DOHH2 (cell line): ENCODE results near the gene INSYN2B.
"Not testable (repeated sequence)": the region's sequence is repeated elsewhere in the genome, so short reads cannot be mapped to it uniquely, and the experiment has no call there.

Source experiments
- H3F3A ChIP-seq: fragments of 200-600 bp; sonication (generic), shearing (Covaris generic); 2 replicates; pipeline ENCODE4 v1.6.0; 2016; ENCODE audit warnings: antibody characterized with exemption, mild to moderate bottlenecking; ENCODE audit not compliant: control insufficient read depth, insufficient read depth
- H3K27ac ChIP-seq: fragments of 200-600 bp; sonication (generic); 2 replicates; pipeline ENCODE4 v1.5.1; 2014; ENCODE audit warnings: low read depth, mild to moderate bottlenecking, low read length, moderate library complexity
- H3K27me3 ChIP-seq: fragments of 200-600 bp; sonication (generic); 2 replicates; pipeline ENCODE4 v1.6.1; 2014; ENCODE audit warnings: mild to moderate bottlenecking, low read length, mixed read lengths; ENCODE audit not compliant: control insufficient read depth
- H3K36me3 ChIP-seq: fragments of 200-600 bp; sonication (generic); 2 replicates; pipeline ENCODE4 v1.6.1; 2014; ENCODE audit warnings: mild to moderate bottlenecking, low read length, moderate library complexity, mixed read lengths; ENCODE audit not compliant: control insufficient read depth
- H3K4me1 ChIP-seq: fragments of 200-600 bp; sonication (generic); 2 replicates; pipeline ENCODE4 v1.6.1; 2014; ENCODE audit warnings: mild to moderate bottlenecking, low read length, mixed read lengths; ENCODE audit not compliant: control insufficient read depth
- H3K4me2 ChIP-seq: fragments of 200-600 bp; sonication (generic); 2 replicates; pipeline ENCODE4 v1.6.0; 2014; ENCODE audit warnings: mild to moderate bottlenecking, low read length, moderate library complexity
- H3K4me3 ChIP-seq: fragments of 200-600 bp; sonication (generic); 2 replicates; pipeline ENCODE4 v1.5.1; 2014; ENCODE audit warnings: mild to moderate bottlenecking, low read length, mixed read lengths
- H3K79me2 ChIP-seq: fragments of 200-600 bp; sonication (generic); 2 replicates; pipeline ENCODE4 v1.6.1; 2014; ENCODE audit warnings: mild to moderate bottlenecking, low read length, mixed read lengths; ENCODE audit not compliant: control insufficient read depth
- H3K9me2 ChIP-seq: fragments of 200-600 bp; sonication (generic); replicated peaks from 2 replicates; pipeline ENCODE4 v1.6.1; 2014; ENCODE audit warnings: mild to moderate bottlenecking, low read length, mixed read lengths; ENCODE audit not compliant: control insufficient read depth
- H3K9me3 ChIP-seq: fragments of 200-600 bp; sonication (generic); 2 replicates; pipeline ENCODE4 v1.6.1; 2014; ENCODE audit warnings: antibody characterized with exemption, low read length, mixed read lengths; ENCODE audit not compliant: control insufficient read depth, insufficient read depth
- H4K20me1 ChIP-seq: fragments of 200-600 bp; sonication (generic); 2 replicates; pipeline ENCODE4 v1.6.0; 2014; ENCODE audit warnings: low read depth, mild to moderate bottlenecking, antibody characterized with exemption, low read length, moderate library complexity; ENCODE audit not compliant: control insufficient read depth, insufficient read depth
- CTCF ChIP-seq: fragments of 200-600 bp; sonication (generic); IDR thresholded peaks from one replicate; pipeline ENCODE4 v1.5.1; 2014; ENCODE audit warnings: antibody characterized with exemption, mild to moderate bottlenecking, low read depth, low read length; ENCODE audit not compliant: poor library complexity, severe bottlenecking
- EZH2phosphoT487 ChIP-seq: fragments of 200-600 bp; sonication (generic); IDR thresholded peaks from 2 replicates; pipeline ENCODE4 v1.6.1; 2017; ENCODE audit warnings: borderline replicate concordance, mild to moderate bottlenecking, antibody characterized with exemption, low read length, moderate library complexity, mixed read lengths

The INSYN2B gene

GRCh38 chr5:169836835-169837536 is 143.3 kb downstream of the INSYN2B start:
- no peaks in the 10 kb centered on the region for H3K27me3 ChIP-seq
- no peaks in the 10 kb centered on the region for H3K79me2 ChIP-seq
- no peaks in the 10 kb centered on the region for H3K9me2 ChIP-seq
- no peak overlapping the region for H3K27ac ChIP-seq
- H3K9me3 ChIP-seq, result no peaks in the 10 kb centered on the region
- H3K4me3 ChIP-seq, result no peak overlapping the region
- TF ChIP-seq EZH2phosphoT487 (no peak), CTCF (no peak)
- H3F3A ChIP-seq, result no peaks in the 10 kb centered on the region
- no peaks in the 10 kb centered on the region for H3K4me1 ChIP-seq
- no peaks in the 10 kb centered on the region for H4K20me1 ChIP-seq
- H3K36me3 ChIP-seq, result peaks cover 41% of the 10 kb centered on the region
- no peak overlapping the region for H3K4me2 ChIP-seq

- not testable (repeated sequence) for H3K9me3 ChIP-seq, H3K27ac ChIP-seq, H3K9me2 ChIP-seq, H3K4me3 ChIP-seq, H3K27me3 ChIP-seq, H4K20me1 ChIP-seq, H3K79me2 ChIP-seq, H3K4me1 ChIP-seq, H3F3A ChIP-seq, H3K4me2 ChIP-seq
- H3K36me3 ChIP-seq, result peaks cover 21% of the 10 kb centered on the region
Observed at GRCh38 chr5:169834540-169834939, 145.8 kb downstream of the INSYN2B start.

- H3F3A ChIP-seq, H3K9me2 ChIP-seq, H3K9me3 ChIP-seq, H3K4me1 ChIP-seq, H3K4me2 ChIP-seq, H4K20me1 ChIP-seq, H3K79me2 ChIP-seq, H3K27me3 ChIP-seq, H3K27ac ChIP-seq, H3K4me3 ChIP-seq: not testable (repeated sequence)
- H3K36me3 ChIP-seq, result peaks cover 14% of the 10 kb centered on the region
Observed at GRCh38 chr5:169833681-169834292, 146.5 kb downstream of the INSYN2B start.

GRCh38 chr5:169832845-169833244 is 147.4 kb downstream of the INSYN2B start:
- Histone ChIP-seq H3K9me2 (no peaks in the 10 kb centered on the region), H3K79me2 (no peaks in the 10 kb centered on the region), H3F3A (no peaks in the 10 kb centered on the region), H3K4me3 (no peak overlapping the region), H3K9me3 (no peaks in the 10 kb centered on the region), H4K20me1 (no peaks in the 10 kb centered on the region), H3K27ac (no peak overlapping the region), H3K4me1 (no peaks in the 10 kb centered on the region), H3K4me2 (no peak overlapping the region), H3K36me3 (peaks cover 14% of the 10 kb centered on the region), H3K27me3 (no peaks in the 10 kb centered on the region)
- TF ChIP-seq CTCF, result no peak
- no peak for TF ChIP-seq EZH2phosphoT487
